Sigmoid colon (tissue), 7 donors: Measurements from ENCODE around the gene ATP2C1. TPM values are rescaled to one million over a fixed set of nuclear protein-coding genes. Genes with fewer than 3 reads are reported as not detected.

Experiments
- DNase-seq: peaks from one replicate; pipeline ENCODE4 v3.0.0-alpha.2; 2019
- H3K27ac ChIP-seq, 4 donors: fragments of 200-600 bp; sonication (generic); one replicate each; pipeline ENCODE4 v1.5.1; 2016 to 2019; ENCODE audit warnings: mild to moderate bottlenecking in 1 of 4
- H3K27me3 ChIP-seq, 3 donors: fragments of 200-600 bp; sonication (generic); one replicate each; pipeline ENCODE4 v1.5.1; 2019; ENCODE audit warnings: mild to moderate bottlenecking in 1 of 3
- H3K36me3 ChIP-seq, 4 donors: fragments of 200-600 bp; sonication (generic); one replicate each; pipeline ENCODE4 v1.5.1; 2016 to 2019
- H3K4me1 ChIP-seq, 4 donors: fragments of 200-600 bp; sonication (generic); one replicate each; pipeline ENCODE4 v1.5.1; 2017 to 2019
- H3K4me3 ChIP-seq, 4 donors: fragments of 200-600 bp; sonication (generic); one replicate each; pipeline ENCODE4 v1.5.1; 2017 to 2019; ENCODE audit warnings: mild to moderate bottlenecking in 2 of 4, moderate library complexity in 1 of 4
- H3K9me3 ChIP-seq, 4 donors: fragments of 200-600 bp in 3 of 4; sonication (generic) in 3 of 4; one replicate each; pipeline versions ENCODE4 v1.5.1 to v1.6.1; 2013 to 2019
- EP300 ChIP-seq, 4 donors: sonication (generic); formaldehyde crosslinking; IDR thresholded peaks; one replicate each; pipeline ENCODE4 v1.6.1; 2017; ENCODE audit warnings: antibody characterized with exemption in 4 of 4
- POLR2A ChIP-seq, 2 donors: fragments of 450-650 bp; IDR thresholded peaks; one replicate each; pipeline ENCODE4 v1.6.1; 2016; ENCODE audit warnings: antibody characterized with exemption in 2 of 2, mild to moderate bottlenecking in 2 of 2, moderate library complexity in 2 of 2
- POLR2AphosphoS5 ChIP-seq, 4 donors: sonication (generic); formaldehyde crosslinking; IDR thresholded peaks; one replicate each; pipeline ENCODE4 v1.6.1; 2017; ENCODE audit warnings: antibody characterized with exemption in 4 of 4
- WGBS, 2 donors: extraction: QIAGEN DNeasy Blood & Tissue Kit; methylation state at CpG; one replicate each; pipeline ENCODE4 v1.1.7; 2013; 5-methylcytosine and 5-hydroxymethylcytosine counted together
- intact Hi-C: fragments of 100-400 bp; cut with DNase I; formaldehyde crosslinking; loops from one replicate; pipeline ENCODE4 v1.15.1; 2023
- polyA plus RNA-seq, 3 donors: library from polyadenylated mRNA; stranded (reverse); fragments of 200-250 nt; gene quantifications; one replicate each; pipeline ENCODE4 v1.2.3, GENCODE V29; 2013
- total RNA-seq, 4 donors: library from RNA; depleted of rRNA; stranded (reverse); fragments of >200 nt; gene quantifications; one replicate each; pipeline ENCODE4 v1.1.0, GENCODE V29; 2016
- TF ChIP-seq, protein P1 (sequence below), 4 experiments: fragments of 450-650 bp in 3 of 4; fragments of 200-600 bp in 1 of 4; IDR thresholded peaks; one replicate each; pipeline ENCODE4 v1.5.1; 2016 to 2019; ENCODE audit warnings: antibody characterized with exemption in 4 of 4, mild to moderate bottlenecking in 3 of 4, moderate library complexity in 2 of 4
- donor health status: healthy with polysubstance abuse.
- donor health status: Bipolar disorder and iron deficiency.
- donor health status: healthy.

The ATP2C1 gene
- total and polyA plus RNA-seq, 7 donors: 13.8 to 46.7 (median 38.0) TPM

DNA sequence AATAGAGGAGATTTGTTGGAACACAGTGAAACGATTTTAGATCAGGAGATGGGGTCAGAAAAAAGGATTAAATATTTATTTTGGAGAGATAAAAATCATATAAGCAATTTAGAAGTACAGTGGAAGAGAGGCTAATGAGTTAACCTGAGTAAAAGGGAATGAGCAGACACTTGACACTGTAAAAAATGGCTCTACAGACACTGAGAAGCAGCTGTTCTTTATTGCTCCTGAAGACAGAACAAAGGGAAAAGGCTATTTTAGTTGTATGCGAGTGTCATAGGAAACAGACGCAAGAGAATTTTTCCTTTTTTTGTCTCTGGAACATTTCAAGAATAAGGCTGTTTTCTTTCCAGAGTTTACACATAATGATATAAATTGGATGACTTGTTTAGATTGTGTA, 98.5 kb downstream of the ATP2C1 start:
- H3K27ac ChIP-seq: no peak overlapping the region
- TF ChIP-seq POLR2A (IDR thresholded peaks at IDR 0.05): no peak
- TF ChIP-seq EP300 (IDR thresholded peaks at IDR 0.05): no peak
- no peak for TF ChIP-seq POLR2AphosphoS5 (IDR thresholded peaks at IDR 0.05)
- TF ChIP-seq, protein P1, sequence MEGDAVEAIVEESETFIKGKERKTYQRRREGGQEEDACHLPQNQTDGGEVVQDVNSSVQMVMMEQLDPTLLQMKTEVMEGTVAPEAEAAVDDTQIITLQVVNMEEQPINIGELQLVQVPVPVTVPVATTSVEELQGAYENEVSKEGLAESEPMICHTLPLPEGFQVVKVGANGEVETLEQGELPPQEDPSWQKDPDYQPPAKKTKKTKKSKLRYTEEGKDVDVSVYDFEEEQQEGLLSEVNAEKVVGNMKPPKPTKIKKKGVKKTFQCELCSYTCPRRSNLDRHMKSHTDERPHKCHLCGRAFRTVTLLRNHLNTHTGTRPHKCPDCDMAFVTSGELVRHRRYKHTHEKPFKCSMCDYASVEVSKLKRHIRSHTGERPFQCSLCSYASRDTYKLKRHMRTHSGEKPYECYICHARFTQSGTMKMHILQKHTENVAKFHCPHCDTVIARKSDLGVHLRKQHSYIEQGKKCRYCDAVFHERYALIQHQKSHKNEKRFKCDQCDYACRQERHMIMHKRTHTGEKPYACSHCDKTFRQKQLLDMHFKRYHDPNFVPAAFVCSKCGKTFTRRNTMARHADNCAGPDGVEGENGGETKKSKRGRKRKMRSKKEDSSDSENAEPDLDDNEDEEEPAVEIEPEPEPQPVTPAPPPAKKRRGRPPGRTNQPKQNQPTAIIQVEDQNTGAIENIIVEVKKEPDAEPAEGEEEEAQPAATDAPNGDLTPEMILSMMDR (IDR thresholded peaks at IDR 0.05): no peak
- H3K36me3 ChIP-seq: peaks cover 0 to 54% (median 2%) of the 10 kb centered on the region in 4 donors
- no peaks in the 10 kb centered on the region for H3K9me3 ChIP-seq
- WGBS, 2 donors: 71 to 80% methylated on average over 3 of the region's 3 CpGs
- no peak for DNase-seq
- H3K4me1 ChIP-seq: no peaks in the 10 kb centered on the region
- no peaks in the 10 kb centered on the region for H3K27me3 ChIP-seq
- intact Hi-C loops: no loop called here
- no peak overlapping the region for H3K4me3 ChIP-seq

DNA sequence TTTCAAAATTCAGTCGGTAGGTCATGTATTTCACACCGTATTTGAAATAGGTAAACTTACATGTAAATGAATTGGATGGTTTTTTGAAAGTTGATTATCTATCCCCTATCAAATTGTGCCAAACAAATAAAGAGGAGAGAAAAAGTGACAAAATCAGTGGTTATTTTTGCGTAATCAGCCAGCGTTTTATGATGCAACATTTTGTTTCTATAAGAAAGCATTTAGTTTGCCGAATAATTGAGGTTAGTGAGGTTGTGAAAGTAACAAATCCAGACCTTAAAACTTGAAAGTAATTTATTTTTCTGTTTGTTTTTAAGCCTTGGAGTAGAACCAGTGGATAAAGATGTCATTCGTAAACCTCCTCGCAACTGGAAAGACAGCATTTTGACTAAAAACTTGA, 103.4 kb downstream of the ATP2C1 start:
- H3K27me3 ChIP-seq: no peaks in the 10 kb centered on the region
- H3K9me3 ChIP-seq: no peaks in the 10 kb centered on the region
- H3K4me1 ChIP-seq: no peaks in the 10 kb centered on the region
- peaks cover 0 to 79% (median 3%) of the 10 kb centered on the region in 4 donors for H3K36me3 ChIP-seq
- WGBS, 2 donors: 92 to 95% methylated on average over 7 of the region's 7 CpGs
- intact Hi-C loops: no loop called here
- TF ChIP-seq POLR2AphosphoS5 (IDR thresholded peaks at IDR 0.05) (no peak), POLR2A (IDR thresholded peaks at IDR 0.05) (no peak), EP300 (IDR thresholded peaks at IDR 0.05) (no peak)
- TF ChIP-seq, protein P1 (IDR thresholded peaks at IDR 0.05): no peak
- H3K4me3 ChIP-seq: no peak overlapping the region
- no peak overlapping the region for H3K27ac ChIP-seq
- no peak for DNase-seq

DNA sequence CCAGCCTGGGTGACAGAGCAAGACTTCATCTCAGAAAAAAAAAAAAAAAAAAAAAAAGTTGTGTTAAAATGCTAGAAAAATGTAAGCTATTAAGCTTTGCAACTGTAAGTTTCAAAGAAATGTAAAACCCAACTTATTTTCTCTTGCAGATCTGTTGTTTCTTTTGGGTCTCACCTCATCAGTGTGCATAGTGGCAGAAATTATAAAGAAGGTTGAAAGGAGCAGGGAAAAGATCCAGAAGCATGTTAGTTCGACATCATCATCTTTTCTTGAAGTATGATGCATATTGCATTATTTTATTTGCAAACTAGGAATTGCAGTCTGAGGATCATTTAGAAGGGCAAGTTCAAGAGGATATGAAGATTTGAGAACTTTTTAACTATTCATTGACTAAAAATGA, 107.2 kb downstream of the ATP2C1 start:
- Histone ChIP-seq H3K4me1 (no peaks in the 10 kb centered on the region), H3K27me3 (no peaks in the 10 kb centered on the region), H3K27ac (no peak overlapping the region), H3K36me3 (peaks cover 0 to 53% (median 2%) of the 10 kb centered on the region in 4 donors), H3K9me3 (no peaks in the 10 kb centered on the region), H3K4me3 (no peak overlapping the region)
- intact Hi-C loops: no loop called here
- 98 to 99% methylated on average over 1 of the region's 1 CpG for WGBS, 2 donors
- no peak for TF ChIP-seq POLR2A (IDR thresholded peaks at IDR 0.05)
- TF ChIP-seq, protein P1 (IDR thresholded peaks at IDR 0.05): no peak
- no peak for TF ChIP-seq EP300 (IDR thresholded peaks at IDR 0.05)
- TF ChIP-seq POLR2AphosphoS5 (IDR thresholded peaks at IDR 0.05): no peak
- DNase-seq: no peak

DNA sequence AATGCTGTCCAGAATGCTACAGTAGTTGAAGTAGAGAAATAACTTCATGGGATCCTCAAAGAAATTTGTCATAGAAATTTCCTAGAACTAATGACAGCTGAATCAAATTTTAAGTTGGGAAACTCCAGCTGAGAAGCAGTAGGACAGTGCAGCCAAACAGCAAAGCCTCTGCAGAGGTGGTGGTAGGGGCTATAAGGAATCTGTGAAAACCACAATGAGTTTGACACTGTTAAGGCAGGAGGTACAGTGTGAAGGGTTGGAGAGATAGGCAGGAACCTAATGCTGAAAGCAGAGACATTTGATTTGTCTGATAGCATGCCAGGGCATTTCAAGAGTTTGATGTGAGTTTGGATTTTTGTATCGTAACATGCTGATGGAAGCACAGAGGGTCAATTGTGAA, 110.7 kb downstream of the ATP2C1 start:
- Histone ChIP-seq H3K4me3 (no peak overlapping the region), H3K36me3 (peaks cover 0 to 31% (median 2%) of the 10 kb centered on the region in 4 donors), H3K27me3 (no peaks in the 10 kb centered on the region), H3K9me3 (no peaks in the 10 kb centered on the region), H3K4me1 (no peaks in the 10 kb centered on the region), H3K27ac (no peak overlapping the region)
- intact Hi-C loops: no loop called here
- 94 to 96% methylated on average over 1 of the region's 1 CpG for WGBS, 2 donors
- no peak for DNase-seq
- TF ChIP-seq, protein P1 (IDR thresholded peaks at IDR 0.05): no peak
- TF ChIP-seq POLR2A (IDR thresholded peaks at IDR 0.05) (no peak), POLR2AphosphoS5 (IDR thresholded peaks at IDR 0.05) (no peak), EP300 (IDR thresholded peaks at IDR 0.05) (no peak)

DNA sequence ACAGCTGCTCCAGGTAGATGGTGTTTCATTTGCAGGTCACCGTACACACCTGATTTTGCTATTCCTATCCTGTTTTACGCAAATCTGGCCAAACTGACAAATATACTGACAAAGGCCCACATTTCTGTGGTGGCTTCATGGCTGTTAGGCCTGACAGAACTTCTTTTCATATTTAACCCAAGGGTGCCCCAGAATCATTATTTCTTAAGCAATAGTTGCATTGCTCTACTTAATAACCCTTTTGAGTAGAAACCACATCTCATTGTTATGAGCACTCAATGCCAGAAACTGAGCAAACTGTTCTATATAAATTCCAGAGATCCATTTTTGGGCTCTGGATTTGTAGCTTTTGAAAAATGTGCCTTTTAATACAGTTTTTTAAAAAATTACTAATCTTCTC, 113.4 kb downstream of the ATP2C1 start:
- no peak overlapping the region for H3K27ac ChIP-seq
- no peaks in the 10 kb centered on the region for H3K9me3 ChIP-seq
- intact Hi-C loops: no loop called here
- DNase-seq: no peak
- peaks cover 0 to 40% (median 2%) of the 10 kb centered on the region in 4 donors for H3K36me3 ChIP-seq
- no peak overlapping the region for H3K4me3 ChIP-seq
- no peaks in the 10 kb centered on the region for H3K27me3 ChIP-seq
- H3K4me1 ChIP-seq: no peaks in the 10 kb centered on the region
- WGBS, 2 donors: 94 to 99% methylated on average over 2 of the region's 2 CpGs
- TF ChIP-seq POLR2AphosphoS5 (IDR thresholded peaks at IDR 0.05) (no peak), POLR2A (IDR thresholded peaks at IDR 0.05) (no peak), EP300 (IDR thresholded peaks at IDR 0.05) (no peak)
- TF ChIP-seq, protein P1 (IDR thresholded peaks at IDR 0.05): no peak
